ENCODE results near the gene EXOC6B. TPM values are rescaled to one million over a fixed set of nuclear protein-coding genes. Genes with fewer than 3 reads are reported as not detected.
A peak's percentile ranks its signal among the peaks of the same experiment; 100 is the strongest.

EXOC6B gene
- total and polyA plus RNA-seq, 5 experiments from 2014 or later = 3.3 to 20.1 (median 3.4) TPM

DNA sequence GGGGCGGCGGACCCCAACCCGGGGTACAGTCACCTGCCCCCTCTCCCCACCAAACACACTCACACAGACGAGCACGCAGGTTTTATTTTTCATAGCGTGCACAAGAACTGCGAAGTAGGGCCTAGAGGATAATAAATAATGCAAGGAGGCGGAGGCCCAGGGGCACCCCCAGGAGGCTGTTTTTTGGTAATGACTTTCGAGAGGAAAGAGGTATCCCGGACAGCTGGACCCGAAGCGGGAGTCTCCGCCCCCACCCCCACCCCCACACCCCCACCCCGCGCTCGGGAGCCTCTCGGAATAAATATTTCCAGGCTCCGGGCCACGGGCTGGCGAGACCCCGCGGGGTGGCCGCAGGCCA, 681.6 kb downstream of the EXOC6B start:
- peaks cover 19 to 62% (median 48%) of the 10 kb centered on the region in 5 donors for H3K27me3 Mint-ChIP-seq
- peaks cover 0 to 7% (median 0%) of the 10 kb centered on the region in 3 donors for H3K36me3 Mint-ChIP-seq
- H3K4me3 Mint-ChIP-seq = peak overlapping the region in 9 of 10 donors; percentile 36 to 77 (median 44)

GRCh38 chr2:72143441-72144273, 682.2 kb downstream of the EXOC6B start:
- no peak overlapping the region for H3K27ac Mint-ChIP-seq
- ATAC-seq (no peak), DNase-seq (no peak)
- H3K27me3 Mint-ChIP-seq = peaks cover 15 to 56% (median 42%) of the 10 kb centered on the region in 5 donors
- H3K4me3 Mint-ChIP-seq = peak overlapping the region; percentile 36 to 77 (median 48)
- peaks cover 0 to 6% (median 0%) of the 10 kb centered on the region in 9 donors for H3K9me3 Mint-ChIP-seq
- peaks cover 11 to 42% (median 29%) of the 10 kb centered on the region in 4 donors for H3K4me1 Mint-ChIP-seq
- POLR2A ChIA-PET = no interaction called here
- peaks cover 0 to 4% (median 0%) of the 10 kb centered on the region in 3 donors for H3K36me3 Mint-ChIP-seq

More for the DNA sequence above, 681.6 kb downstream of the EXOC6B start:
- Mint-ChIP-seq H3K4me1 (peaks cover 15 to 48% (median 33%) of the 10 kb centered on the region in 4 donors), H3K9me3 (peaks cover 0 to 7% (median 0%) of the 10 kb centered on the region in 9 donors), H3K27ac (no peak overlapping the region)
- DNase-seq = no peak
- ATAC-seq = no peak
- POLR2A ChIA-PET = no interaction called here

DNA sequence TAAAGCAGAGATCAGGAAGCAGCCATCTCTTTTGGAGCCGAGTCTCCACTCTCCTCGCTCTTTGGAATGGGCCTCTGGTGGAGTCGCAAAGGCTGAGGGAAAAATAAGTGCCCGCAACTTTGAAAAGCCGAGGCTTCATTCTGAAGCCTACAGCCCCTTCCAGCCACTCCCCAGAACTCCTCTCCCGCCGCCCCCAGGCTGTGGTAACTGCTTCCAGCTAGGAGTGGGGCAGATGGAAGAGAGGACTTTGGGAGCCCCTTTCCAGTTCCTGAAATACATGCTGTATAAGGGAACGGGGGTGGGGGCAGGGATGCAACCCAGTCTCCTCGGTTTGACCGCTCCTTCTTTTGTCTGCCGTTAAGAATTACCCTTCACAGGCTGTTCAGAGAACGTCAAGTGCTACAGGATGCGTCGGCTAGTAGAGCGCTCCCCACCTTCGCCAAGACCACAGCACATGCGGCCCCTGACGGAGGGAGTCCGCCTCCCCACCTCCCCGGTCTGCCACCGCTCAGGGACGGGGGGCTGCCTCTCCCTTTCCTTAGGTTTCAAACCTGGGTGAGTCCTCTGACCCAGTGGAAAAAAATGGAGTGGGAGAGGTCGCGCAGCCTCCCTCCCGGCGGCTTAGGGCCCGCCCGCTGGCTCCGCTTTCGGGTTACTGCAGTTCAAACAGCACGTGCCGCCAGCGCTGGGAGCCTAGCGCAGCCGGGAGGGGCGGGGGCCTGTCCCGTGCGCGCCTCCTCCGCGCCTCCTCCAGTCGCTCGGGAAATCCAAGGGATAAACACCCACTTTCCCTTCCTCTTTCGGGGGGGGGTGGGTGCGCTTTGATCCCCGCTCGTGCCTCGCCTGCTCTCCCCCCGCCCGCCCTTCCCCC, 683.0 kb downstream of the EXOC6B start:
- peaks cover 0 to 6% (median 0%) of the 10 kb centered on the region in 9 donors for H3K9me3 Mint-ChIP-seq
- ATAC-seq (no peak), DNase-seq (no peak)
- H3K36me3 Mint-ChIP-seq = peaks cover 0 to 3% (median 0%) of the 10 kb centered on the region in 3 donors
- no peak overlapping the region for H3K27ac Mint-ChIP-seq
- peaks cover 11 to 48% (median 36%) of the 10 kb centered on the region in 5 donors for H3K27me3 Mint-ChIP-seq
- H3K4me3 Mint-ChIP-seq = peak overlapping the region in 3 of 10 donors; percentile 1 to 36 (median 11)
- H3K4me1 Mint-ChIP-seq = peaks cover 10 to 34% (median 23%) of the 10 kb centered on the region in 4 donors
- POLR2A ChIA-PET = no interaction called here

GRCh38 chr2:72141881-72142451, 683.9 kb downstream of the EXOC6B start:
- Mint-ChIP-seq H3K27ac (peak overlapping the region in 1 of 10 donors; percentile 2), H3K9me3 (peaks cover 0 to 6% (median 0%) of the 10 kb centered on the region in 9 donors), H3K36me3 (peaks cover 0 to 3% (median 0%) of the 10 kb centered on the region in 3 donors), H3K4me3 (no peak overlapping the region), H3K27me3 (peaks cover 10 to 42% (median 31%) of the 10 kb centered on the region in 5 donors), H3K4me1 (peaks cover 13 to 37% (median 22%) of the 10 kb centered on the region in 4 donors)
- DNase-seq = peak in 1 of 10 donors; percentile 7
- ATAC-seq = no peak
- POLR2A ChIA-PET = no interaction called here

DNA sequence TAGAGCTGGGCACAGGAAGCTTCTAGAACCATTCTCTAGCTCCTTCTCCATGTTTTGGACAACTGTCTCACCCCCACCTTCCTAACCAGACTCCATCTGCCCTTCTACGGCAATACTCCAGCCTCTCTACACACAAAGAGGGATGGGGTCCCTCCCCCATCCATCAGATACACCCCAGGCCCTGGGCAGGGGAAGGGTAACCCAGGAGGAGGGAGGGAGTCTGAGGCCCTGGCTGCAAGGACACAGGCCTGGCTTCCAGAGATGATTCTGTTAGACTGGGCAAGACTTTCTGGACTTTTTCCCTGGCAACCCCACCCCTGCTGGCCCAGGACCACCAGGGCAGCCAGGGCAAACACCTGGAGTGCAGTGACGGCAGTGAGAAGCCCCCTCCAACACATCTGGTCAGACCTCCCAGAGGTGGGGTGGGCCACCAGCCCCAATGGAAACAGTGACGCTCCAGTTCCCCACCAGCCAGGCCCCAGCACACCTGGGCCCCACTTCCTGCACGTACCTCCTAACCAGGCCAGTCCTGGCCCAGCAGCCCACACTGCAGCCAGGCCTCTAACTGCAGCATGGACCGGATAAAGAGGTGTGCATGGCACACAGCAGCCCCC, 684.7 kb downstream of the EXOC6B start:
- H3K36me3 Mint-ChIP-seq = no peaks in the 10 kb centered on the region
- DNase-seq = peak in 1 of 10 donors; percentile 15
- H3K9me3 Mint-ChIP-seq = no peaks in the 10 kb centered on the region
- H3K4me1 Mint-ChIP-seq = peaks cover 9 to 28% (median 15%) of the 10 kb centered on the region in 4 donors
- H3K4me3 Mint-ChIP-seq = no peak overlapping the region
- no peak for ATAC-seq
- H3K27me3 Mint-ChIP-seq = peaks cover 5 to 34% (median 24%) of the 10 kb centered on the region in 5 donors
- POLR2A ChIA-PET = no interaction called here
- no peak overlapping the region for H3K27ac Mint-ChIP-seq

DNA sequence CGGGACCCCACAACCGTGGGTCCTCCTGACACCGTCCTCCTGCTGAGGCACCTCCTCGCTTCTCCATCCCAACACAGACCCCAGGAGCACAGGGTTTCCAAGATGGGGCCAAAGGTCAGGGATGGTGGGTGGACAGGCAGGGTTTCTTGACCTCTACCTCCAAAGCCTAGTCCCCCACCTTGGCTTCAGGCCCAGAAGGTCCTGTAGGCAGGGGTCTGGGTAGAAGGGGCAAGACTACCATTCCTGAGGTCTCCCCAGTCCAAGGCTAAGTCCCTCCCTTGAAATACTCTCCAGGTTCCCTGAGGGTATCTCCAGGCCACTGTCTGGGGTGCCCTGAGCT, 685.2 kb downstream of the EXOC6B start:
- peaks cover 5 to 23% (median 11%) of the 10 kb centered on the region in 4 donors for H3K4me1 Mint-ChIP-seq
- DNase-seq = peak in 1 of 10 donors; percentile 14
- POLR2A ChIA-PET = no interaction called here
- no peaks in the 10 kb centered on the region for H3K9me3 Mint-ChIP-seq
- ATAC-seq = no peak
- H3K27me3 Mint-ChIP-seq = peaks cover 5 to 28% (median 19%) of the 10 kb centered on the region in 5 donors
- H3K27ac Mint-ChIP-seq = no peak overlapping the region
- H3K36me3 Mint-ChIP-seq = no peaks in the 10 kb centered on the region
- no peak overlapping the region for H3K4me3 Mint-ChIP-seq

GRCh38 chr2:72139874-72140620, 685.8 kb downstream of the EXOC6B start:
- no peak for ATAC-seq
- DNase-seq = peak in 1 of 10 donors; percentile 7
- Mint-ChIP-seq H3K9me3 (no peaks in the 10 kb centered on the region), H3K4me1 (peaks cover 2 to 17% (median 8%) of the 10 kb centered on the region in 4 donors), H3K27me3 (peaks cover 3 to 23% (median 15%) of the 10 kb centered on the region in 5 donors), H3K27ac (no peak overlapping the region), H3K36me3 (no peaks in the 10 kb centered on the region), H3K4me3 (no peak overlapping the region)
- POLR2A ChIA-PET = no interaction called here

DNA sequence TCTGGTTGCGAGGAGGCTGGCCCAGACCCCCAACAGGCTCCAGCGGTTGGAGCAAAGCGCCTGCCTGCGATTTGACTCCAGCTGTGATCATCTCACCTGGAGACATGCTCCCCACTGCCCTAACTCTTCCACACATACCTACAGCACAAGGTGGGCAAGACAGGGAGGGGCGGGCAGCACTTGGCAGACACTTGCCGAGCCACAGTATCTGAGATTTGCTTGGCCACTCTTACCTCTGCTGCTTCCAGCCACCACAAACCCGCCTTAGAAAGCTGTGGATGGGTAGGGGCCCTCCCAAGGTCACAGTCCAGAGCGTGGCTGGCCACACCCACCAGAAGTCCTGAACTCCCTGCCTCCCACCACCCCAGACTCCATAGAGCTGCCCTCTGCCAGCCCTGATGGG, 686.4 kb downstream of the EXOC6B start:
- H3K9me3 Mint-ChIP-seq = no peaks in the 10 kb centered on the region
- no peak for DNase-seq
- H3K27me3 Mint-ChIP-seq = peaks cover 3 to 22% (median 19%) of the 10 kb centered on the region in 5 donors
- POLR2A ChIA-PET = no interaction called here
- no peak overlapping the region for H3K4me3 Mint-ChIP-seq
- no peak for ATAC-seq
- H3K27ac Mint-ChIP-seq = no peak overlapping the region
- peaks cover 0 to 15% (median 7%) of the 10 kb centered on the region in 4 donors for H3K4me1 Mint-ChIP-seq
- no peaks in the 10 kb centered on the region for H3K36me3 Mint-ChIP-seq

- DNase-seq (peak in 1 of 10 donors; percentile 3), ATAC-seq (no peak)
- H3K27me3 Mint-ChIP-seq = peaks cover 3 to 20% (median 16%) of the 10 kb centered on the region in 5 donors
- POLR2A ChIA-PET = no interaction called here
- no peak overlapping the region for H3K27ac Mint-ChIP-seq
- no peak overlapping the region for H3K4me3 Mint-ChIP-seq
- peaks cover 0 to 13% (median 6%) of the 10 kb centered on the region in 4 donors for H3K4me1 Mint-ChIP-seq
- H3K36me3 Mint-ChIP-seq = no peaks in the 10 kb centered on the region
- no peaks in the 10 kb centered on the region for H3K9me3 Mint-ChIP-seq
Observed at GRCh38 chr2:72138921-72139381, 686.9 kb downstream of the EXOC6B start.

GRCh38 chr2:72138011-72138881, 687.6 kb downstream of the EXOC6B start:
- H3K36me3 Mint-ChIP-seq = no peaks in the 10 kb centered on the region

More at GRCh38 chr2:72138011-72138881, 687.6 kb downstream of the EXOC6B start:
- POLR2A ChIA-PET = interaction anchor here (0.9 kb wide), 1 partner anchor 12 kb away, joined by 3 read pairs; no protein-coding TSS in a partner anchor
- Mint-ChIP-seq H3K9me3 (no peaks in the 10 kb centered on the region), H3K27ac (no peak overlapping the region), H3K4me1 (peaks cover 0 to 6% (median 3%) of the 10 kb centered on the region in 4 donors), H3K4me3 (no peak overlapping the region), H3K27me3 (peaks cover 0 to 13% (median 9%) of the 10 kb centered on the region in 5 donors)
- ATAC-seq (no peak), DNase-seq (no peak)

Measured in naive thymus-derived CD8-positive, alpha-beta T cell (primary cell).